ENCODE data around the gene SLC12A9. TPM values are rescaled to one million over a fixed set of nuclear protein-coding genes. Genes with fewer than 3 reads are reported as not detected.
"Not testable (repeated sequence)": the region's sequence is repeated elsewhere in the genome, so short reads cannot be mapped to it uniquely, and the experiment has no call there.

SLC12A9 gene, protein sequence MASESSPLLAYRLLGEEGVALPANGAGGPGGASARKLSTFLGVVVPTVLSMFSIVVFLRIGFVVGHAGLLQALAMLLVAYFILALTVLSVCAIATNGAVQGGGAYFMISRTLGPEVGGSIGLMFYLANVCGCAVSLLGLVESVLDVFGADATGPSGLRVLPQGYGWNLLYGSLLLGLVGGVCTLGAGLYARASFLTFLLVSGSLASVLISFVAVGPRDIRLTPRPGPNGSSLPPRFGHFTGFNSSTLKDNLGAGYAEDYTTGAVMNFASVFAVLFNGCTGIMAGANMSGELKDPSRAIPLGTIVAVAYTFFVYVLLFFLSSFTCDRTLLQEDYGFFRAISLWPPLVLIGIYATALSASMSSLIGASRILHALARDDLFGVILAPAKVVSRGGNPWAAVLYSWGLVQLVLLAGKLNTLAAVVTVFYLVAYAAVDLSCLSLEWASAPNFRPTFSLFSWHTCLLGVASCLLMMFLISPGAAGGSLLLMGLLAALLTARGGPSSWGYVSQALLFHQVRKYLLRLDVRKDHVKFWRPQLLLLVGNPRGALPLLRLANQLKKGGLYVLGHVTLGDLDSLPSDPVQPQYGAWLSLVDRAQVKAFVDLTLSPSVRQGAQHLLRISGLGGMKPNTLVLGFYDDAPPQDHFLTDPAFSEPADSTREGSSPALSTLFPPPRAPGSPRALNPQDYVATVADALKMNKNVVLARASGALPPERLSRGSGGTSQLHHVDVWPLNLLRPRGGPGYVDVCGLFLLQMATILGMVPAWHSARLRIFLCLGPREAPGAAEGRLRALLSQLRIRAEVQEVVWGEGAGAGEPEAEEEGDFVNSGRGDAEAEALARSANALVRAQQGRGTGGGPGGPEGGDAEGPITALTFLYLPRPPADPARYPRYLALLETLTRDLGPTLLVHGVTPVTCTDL
- total RNA-seq: 28.7 TPM

DNA sequence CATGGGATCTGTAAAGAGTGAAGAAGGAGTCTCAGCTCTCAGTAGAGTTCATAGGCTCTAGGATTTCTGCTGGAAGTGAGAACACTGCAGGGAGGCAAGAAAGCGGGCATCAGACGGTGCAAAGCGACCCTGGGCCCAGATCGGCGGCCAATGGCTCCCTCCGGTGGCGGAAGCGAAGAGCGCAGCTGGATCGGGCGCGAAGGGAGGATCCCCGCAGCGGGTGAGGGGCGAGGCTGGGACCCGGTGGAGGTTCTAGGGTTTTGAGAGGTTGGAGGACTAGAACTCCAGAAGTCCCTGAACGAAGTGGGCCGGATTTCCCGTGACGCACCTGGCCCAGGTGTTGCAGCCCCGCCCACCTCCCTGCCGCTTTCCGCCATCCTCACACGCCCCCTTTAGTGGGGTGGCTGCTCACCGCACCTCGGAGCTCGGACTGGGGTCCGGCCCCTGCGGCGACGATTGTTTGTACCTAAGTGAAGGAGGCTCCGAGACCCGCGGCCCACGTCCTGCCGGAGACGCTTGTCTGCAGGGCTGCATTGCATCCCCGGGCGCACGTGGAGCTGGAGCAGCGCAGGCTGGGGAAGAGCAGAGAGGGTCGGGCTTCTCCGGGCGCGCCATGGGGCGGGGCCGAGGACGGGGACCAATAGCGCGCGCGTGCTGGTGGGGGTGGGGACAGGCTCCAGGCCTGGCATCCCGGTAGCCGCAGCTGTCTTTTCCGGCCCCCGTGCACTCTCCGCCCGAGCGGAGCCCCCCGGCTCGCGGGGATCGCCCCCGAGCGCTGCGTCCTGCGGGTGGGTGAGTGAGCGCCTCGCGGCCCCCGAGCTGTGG, at the start of gene SLC12A9:
SLC12A9 (plus strand) TSS at position 666 of the 825 bp plus-strand sequence. CDS start 1,485 bp downstream, outside the sequence.
- intact Hi-C loops (cut with DNase I): loop anchor here (5.0 kb wide), 1 partner anchor 55 kb away; no protein-coding TSS in a partner anchor
- ATAC-seq: peak; percentile 99
- DNase-seq (ENCODE audit: low spot score): peak; percentile 94

DNA sequence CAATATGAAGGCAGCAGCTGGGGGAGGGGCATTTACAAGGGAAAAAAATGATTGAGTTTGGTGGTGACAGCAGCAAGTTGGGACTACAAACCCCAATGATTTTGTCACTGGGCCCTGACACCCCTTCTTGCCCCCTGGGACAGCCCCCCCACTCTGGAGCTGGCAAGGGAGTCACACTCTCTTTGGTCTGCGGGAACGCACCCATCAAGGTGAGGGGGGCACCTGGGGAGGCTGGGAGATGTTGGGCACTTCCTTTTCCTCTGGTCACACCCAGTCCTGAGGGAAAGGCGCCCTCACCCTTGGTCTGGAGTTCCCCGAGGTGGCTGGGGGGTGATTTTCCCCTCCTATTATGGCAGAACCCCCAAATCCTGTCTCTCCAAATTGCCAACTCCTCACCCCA, 49.6 kb upstream of the SLC12A9 start:
- intact Hi-C loops (cut with DNase I): loop anchor here (5.0 kb wide), 1 partner anchor 254 kb away; no protein-coding TSS in a partner anchor
- ATAC-seq (peak; percentile 4), DNase-seq (ENCODE audit: low spot score) (no peak)

DNA sequence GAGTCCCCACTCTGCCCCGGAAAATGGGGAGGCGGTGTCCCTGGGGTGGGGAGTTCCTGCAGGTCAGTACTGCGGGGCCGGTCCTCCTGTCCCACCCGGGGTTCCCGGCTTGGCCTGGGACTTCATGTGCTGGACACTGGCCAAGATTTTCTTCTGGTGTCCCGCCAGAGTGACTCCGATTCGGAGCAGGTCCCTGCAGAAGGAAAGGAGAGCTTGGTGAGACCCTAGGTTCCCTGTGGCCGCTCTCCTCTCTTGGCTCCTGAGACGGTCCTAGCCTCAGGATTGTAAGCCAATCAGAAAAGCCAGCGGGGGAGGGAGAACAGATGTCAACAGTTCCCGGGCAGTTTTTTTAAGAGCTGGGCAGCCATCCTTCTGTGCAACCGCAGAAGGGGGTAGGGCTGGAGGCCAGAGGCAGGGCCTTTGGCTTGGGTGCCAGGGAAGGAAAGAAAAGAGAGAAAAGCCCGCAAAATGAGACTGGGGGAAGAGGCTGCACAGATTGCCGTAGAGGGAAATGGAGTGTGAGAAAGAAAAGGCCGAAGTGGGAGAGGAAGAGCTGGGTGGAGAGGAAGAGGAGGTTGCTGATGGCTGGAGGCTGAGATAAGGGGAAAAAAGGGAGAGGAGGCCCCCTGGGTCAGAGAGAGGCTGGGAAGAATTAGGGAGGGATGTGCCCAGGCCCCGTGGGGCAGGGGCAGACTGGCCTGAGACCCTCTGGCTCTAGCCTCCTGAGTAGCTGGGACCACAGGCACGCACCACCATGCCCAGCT, 48.9 kb upstream of the SLC12A9 start:
- peak; percentile 84 for DNase-seq (ENCODE audit: low spot score)
- ATAC-seq: peak; percentile 96
- intact Hi-C loops (cut with DNase I): loop anchor here (5.0 kb wide), 1 partner anchor 254 kb away; no protein-coding TSS in a partner anchor

DNA sequence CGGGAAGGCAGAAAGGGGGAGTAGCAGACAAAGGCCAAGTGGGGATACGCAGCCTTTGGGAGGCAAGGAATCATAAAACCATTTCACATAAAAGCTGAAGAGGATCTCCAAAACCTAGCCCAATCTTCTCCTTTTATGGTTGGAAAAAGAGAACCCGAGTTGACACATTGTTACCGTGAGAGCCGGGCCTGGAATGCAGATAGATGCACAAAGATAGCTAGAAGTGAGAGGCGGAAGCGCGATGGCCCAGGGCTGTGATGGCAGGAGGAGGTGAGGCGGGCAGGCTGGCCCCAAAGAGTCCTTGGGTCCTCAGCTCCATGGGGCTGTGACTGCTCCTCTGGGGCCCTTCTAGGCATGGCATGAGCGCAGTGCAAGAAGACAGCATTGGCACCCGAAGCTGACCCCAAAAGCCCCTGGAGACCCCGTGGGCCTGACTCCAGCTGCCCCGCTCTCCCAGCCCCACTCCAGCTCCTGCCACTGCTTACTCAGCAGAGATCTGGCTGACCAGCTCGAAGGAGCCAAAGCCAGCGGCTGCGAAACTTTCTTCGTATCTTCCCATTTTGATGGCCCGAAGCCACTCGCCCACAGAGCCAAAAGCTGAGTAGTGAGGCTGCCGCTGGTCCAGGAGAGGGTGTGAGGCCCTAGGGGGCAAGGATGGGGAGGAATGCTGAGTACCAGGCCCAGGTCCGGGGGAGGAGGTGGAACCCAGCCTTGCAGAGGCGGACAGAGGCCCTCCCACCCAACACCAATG, 47.7 kb upstream of the SLC12A9 start:
- DNase-seq (ENCODE audit: low spot score) (no peak), ATAC-seq (no peak)
- intact Hi-C loops (cut with DNase I): loop anchor here (5.0 kb wide), 1 partner anchor 252 kb away; no protein-coding TSS in a partner anchor

- no peak for DNase-seq (ENCODE audit: low spot score)
- intact Hi-C loops (cut with DNase I): no loop called here
- no peak for ATAC-seq
Measured at GRCh38 chr7:100806276-100806675, 46.2 kb upstream of the SLC12A9 start.

DNA sequence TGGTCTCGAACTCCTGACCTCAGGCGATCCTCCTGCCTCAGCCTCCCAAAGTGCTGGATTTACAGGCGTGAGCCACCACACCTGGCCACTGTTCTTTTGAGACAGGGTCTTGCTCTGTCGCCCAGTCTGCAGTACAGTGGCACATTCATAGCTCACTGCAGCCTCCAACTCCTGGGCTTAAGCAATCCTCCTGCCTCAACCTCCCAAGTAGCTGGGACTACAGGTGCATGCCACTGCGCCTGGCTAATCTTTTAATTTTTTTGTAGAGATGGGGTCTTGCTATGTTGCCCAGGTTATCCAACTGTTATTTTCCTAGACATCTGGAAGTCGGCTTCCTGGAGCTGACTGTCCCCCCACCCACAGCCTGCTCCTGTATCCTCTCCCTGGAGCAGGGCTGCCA, 45.6 kb upstream of the SLC12A9 start:
- ATAC-seq; DNase-seq (ENCODE audit: low spot score); intact Hi-C loops (cut with DNase I): not testable (repeated sequence)

- ATAC-seq (no peak), DNase-seq (ENCODE audit: low spot score) (no peak)
- intact Hi-C loops (cut with DNase I): no loop called here
Measured at GRCh38 chr7:100808354-100808875, 44.1 kb upstream of the SLC12A9 start.

DNA sequence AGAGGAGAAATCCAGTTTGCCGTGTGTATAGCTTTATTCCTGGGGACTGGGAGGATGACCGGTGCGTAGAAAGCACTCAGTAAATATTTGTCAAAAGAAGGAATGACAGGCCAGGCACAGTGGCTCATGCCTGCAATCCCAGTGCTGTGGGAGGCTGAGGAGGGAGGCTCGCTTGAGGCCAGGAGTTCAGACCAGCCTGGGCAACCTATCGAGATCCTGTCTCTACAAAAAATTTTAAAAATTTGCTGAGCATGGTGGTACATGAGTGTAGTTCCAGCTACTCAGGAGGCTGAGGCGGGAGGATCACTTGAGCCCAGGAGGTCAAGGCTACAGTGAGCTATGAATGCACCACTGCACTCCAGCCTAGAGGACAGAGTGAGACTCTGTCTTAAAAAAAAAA, 41.0 kb upstream of the SLC12A9 start:
- no peak for DNase-seq (ENCODE audit: low spot score)
- intact Hi-C loops (cut with DNase I): no loop called here
- ATAC-seq: no peak

DNA sequence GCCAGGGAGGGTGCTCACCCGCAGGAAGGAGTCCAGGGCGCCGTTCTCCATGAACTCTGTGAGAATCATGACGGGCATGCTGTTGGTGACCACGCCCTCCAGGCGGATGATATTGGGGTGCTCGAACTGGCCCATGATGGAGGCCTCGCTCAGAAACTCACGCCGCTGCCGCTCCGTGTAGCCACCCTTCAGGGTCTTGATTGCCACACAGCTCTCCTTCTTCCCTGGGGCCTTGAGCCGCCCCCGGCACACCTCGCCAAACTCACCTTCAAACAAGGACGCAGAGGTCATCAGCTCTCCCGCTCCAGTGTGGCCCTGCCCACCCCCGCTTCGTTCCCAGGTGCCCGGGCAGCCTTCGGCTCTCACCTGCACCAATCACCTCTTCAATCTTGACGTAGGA, 39.8 kb upstream of the SLC12A9 start:
- peak; percentile 10 for ATAC-seq
- DNase-seq (ENCODE audit: low spot score): no peak
- intact Hi-C loops (cut with DNase I): no loop called here

- intact Hi-C loops (cut with DNase I): not testable (repeated sequence)
Measured at GRCh38 chr7:100816515-100816914, 36.0 kb upstream of the SLC12A9 start.

GRCh38 chr7:100817097-100817496, 35.4 kb upstream of the SLC12A9 start:
- no peak for ATAC-seq

More at GRCh38 chr7:100816515-100816914, 36.0 kb upstream of the SLC12A9 start:
- not testable (repeated sequence) for ATAC-seq; DNase-seq (ENCODE audit: low spot score)

GRCh38 chr7:100818366-100818765, 34.1 kb upstream of the SLC12A9 start:
- ATAC-seq: no peak
- DNase-seq (ENCODE audit: low spot score): no peak
- intact Hi-C loops (cut with DNase I): no loop called here

More at GRCh38 chr7:100817097-100817496, 35.4 kb upstream of the SLC12A9 start:
- intact Hi-C loops (cut with DNase I): no loop called here
- no peak for DNase-seq (ENCODE audit: low spot score)

GRCh38 chr7:100818825-100819224, 33.7 kb upstream of the SLC12A9 start:
- intact Hi-C loops (cut with DNase I): no loop called here
- ATAC-seq: no peak
- no peak for DNase-seq (ENCODE audit: low spot score)

- DNase-seq (ENCODE audit: low spot score) (no peak), ATAC-seq (no peak)
- intact Hi-C loops (cut with DNase I): no loop called here
Measured at GRCh38 chr7:100819586-100819985, 32.9 kb upstream of the SLC12A9 start.

DNA sequence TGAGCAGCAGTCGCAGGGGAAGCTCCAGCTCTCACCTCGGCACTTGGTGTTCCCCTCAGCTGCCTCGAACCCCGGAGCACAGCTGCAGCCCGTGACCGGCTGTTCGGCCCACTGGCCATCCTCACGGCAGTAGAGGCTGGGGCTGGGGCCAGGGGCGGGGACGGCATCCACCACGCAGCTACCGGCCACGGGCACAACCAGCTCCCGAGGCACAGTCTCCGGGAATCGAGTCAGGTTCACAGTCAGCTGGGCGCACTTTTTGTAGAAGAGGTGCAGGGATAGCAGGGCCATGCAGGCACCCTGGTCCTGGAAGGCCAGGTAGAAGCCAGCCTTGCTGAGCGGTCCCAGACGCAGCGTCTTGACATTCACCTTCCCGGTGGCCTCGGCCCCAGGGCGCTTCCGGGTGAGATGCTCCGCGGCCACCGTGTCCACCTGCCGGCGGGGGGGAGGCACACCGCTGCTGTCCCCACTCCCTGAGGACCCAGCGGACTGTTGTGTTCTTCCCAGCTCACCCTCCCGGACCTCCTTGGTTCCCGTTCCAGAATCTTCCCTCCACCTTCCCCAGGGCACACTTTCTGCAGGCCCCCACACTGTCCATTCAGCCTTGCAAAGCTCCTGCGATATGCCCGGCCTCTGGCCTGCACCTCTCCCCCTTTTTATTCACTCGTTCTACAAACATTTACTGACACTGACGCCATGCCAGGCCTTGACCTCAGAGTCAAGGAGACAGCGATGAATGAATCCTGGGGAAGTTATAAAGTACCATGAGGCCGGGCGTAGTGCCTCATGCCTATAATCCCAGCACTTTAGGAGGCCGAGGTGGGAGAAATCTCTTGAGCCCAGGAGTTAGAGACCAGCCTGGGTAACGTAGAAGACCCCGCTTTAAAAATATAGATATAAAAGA, 30.0 kb upstream of the SLC12A9 start:
- ATAC-seq: no peak
- intact Hi-C loops (cut with DNase I): no loop called here
- DNase-seq (ENCODE audit: low spot score): no peak

- ATAC-seq (no peak), DNase-seq (ENCODE audit: low spot score) (no peak)
- intact Hi-C loops (cut with DNase I): no loop called here
Measured at GRCh38 chr7:100823140-100823525, 29.4 kb upstream of the SLC12A9 start.
